ENCODE data around the gene IL17C.
"Not testable (repeated sequence)": the region's sequence is repeated elsewhere in the genome, so short reads cannot be mapped to it uniquely, and the experiment has no call there.

IL17C gene

DNA sequence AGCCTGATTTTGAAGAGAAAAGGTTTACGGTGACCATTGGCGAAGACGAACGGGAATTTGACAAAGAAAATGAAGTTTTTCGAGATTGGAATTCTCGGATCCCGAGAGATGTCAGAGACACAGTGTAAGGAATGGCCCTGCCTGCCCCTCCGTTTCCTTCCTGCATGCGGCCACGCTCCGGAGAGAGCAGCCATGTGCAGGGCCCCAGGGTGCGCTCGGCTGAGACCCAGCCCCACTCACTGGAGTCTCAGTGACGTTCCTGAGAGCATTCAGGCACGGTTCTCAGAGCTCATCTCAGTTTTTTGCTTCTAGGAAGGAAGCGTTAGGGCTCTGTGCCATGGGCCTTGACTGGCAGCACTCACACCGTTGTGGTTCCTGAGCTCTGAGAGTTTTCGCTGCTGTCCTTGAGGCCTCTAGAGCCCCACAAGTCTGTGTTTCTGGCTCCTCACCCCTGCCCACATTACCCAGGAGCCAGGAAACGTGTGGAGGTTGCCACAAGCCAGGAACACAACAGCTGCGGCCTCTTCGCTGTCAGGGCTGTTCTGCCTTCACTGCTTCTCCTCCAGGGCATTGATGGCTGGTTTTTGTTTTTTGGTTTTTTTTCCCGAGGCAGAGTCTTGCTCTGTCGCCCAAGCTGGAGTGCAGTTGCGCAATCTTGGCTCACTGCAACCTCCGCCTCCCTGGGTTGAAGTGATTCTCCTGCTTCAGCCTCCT lies 38.4 kb upstream of the IL17C start:
- in situ Hi-C loops (cut with HindIII; ENCODE audit: low pct_unique_long_range_greater_than_20kb, low sequenced_read_pairs): no loop called here
- TF ChIP-seq JUND (IDR thresholded peaks at IDR 0.05; ENCODE audit: low read depth): no peak
- DNase-seq (ENCODE audit: low read depth in 1 of 2, low spot score in 1 of 2): no peak

DNA sequence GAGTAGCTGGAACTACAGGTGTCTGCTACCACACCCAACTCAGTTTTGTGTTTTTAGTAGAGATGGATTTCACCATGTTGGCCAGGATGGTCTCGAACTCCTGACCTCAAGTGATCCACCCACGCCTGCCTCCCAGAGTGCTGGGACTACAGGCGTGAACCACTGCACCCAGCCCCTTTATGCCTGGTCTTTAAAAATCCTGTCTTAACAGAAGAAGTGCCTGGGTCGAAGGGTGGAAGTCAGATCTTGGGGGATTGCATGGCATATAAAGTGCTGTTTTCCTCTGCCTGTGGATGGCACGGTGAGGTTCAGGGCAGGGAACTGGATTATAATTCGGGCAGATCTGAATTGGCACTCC lies 37.9 kb upstream of the IL17C start:
- in situ Hi-C loops (cut with HindIII; ENCODE audit: low pct_unique_long_range_greater_than_20kb, low sequenced_read_pairs): no loop called here
- TF ChIP-seq JUND (IDR thresholded peaks at IDR 0.05; ENCODE audit: low read depth): no peak
- no peak for DNase-seq (ENCODE audit: low read depth in 1 of 2, low spot score in 1 of 2)

DNA sequence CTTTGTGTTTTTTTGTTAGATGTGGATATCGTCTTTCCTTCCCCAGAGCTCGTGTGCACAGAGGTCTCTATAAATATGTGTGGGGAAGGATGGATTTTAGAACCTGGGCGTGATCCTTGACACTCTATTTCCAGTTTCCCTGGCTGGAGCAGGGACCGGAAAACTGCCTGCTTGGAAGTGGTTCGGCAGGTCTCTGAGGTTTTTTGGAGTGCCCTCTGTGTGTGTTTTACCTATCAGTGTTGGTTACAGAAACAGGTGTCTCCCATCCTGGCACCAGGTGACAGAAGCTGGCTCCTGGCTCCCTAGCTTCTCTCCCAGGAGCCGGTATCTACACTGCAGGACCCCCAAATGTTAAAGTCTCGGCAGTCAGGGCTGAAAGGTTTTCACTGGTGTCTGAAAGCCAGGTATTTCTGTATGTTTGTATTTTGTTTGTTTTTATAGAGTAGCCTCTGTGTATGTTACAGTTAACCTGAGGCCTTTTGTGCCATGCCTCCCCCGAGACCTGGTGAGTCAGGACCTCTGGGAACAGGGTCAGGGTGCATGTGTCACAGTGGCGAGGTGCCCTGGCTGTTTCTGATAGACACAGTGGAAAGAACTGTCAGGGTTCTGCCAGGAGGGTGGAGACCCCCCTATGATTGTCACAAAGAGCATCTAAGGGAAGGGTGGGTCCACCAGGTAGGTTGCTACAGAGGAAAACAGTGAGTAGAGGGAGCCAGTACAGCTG lies 36.9 kb upstream of the IL17C start:
- DNase-seq (ENCODE audit: low read depth in 1 of 2, low spot score in 1 of 2): no peak
- in situ Hi-C loops (cut with HindIII; ENCODE audit: low pct_unique_long_range_greater_than_20kb, low sequenced_read_pairs): no loop called here
- TF ChIP-seq JUND (IDR thresholded peaks at IDR 0.05; ENCODE audit: low read depth): no peak

DNA sequence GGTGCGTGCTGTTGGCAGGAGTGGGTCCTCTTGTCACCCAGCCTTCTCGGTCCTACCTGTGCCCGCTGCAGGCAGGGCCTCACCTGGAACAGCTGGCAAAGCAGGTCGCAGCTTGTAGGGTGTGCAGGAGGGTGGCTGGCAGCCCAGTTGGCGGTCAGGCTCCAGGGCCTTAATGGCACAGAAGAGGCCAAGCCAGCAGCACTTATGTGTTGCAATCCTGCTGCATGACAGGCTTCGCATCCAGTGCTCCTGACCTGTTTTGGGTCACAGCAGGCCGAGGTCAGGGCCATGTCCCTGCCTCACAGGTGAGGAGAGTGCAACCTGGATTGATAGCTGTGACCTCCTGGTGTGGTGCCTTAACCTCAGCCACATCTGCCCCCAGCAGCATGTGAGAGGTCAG lies 36.3 kb upstream of the IL17C start:
- no peak for DNase-seq (ENCODE audit: low read depth in 1 of 2, low spot score in 1 of 2)
- in situ Hi-C loops (cut with HindIII; ENCODE audit: low pct_unique_long_range_greater_than_20kb, low sequenced_read_pairs): no loop called here
- TF ChIP-seq JUND (IDR thresholded peaks at IDR 0.05; ENCODE audit: low read depth): no peak

DNA sequence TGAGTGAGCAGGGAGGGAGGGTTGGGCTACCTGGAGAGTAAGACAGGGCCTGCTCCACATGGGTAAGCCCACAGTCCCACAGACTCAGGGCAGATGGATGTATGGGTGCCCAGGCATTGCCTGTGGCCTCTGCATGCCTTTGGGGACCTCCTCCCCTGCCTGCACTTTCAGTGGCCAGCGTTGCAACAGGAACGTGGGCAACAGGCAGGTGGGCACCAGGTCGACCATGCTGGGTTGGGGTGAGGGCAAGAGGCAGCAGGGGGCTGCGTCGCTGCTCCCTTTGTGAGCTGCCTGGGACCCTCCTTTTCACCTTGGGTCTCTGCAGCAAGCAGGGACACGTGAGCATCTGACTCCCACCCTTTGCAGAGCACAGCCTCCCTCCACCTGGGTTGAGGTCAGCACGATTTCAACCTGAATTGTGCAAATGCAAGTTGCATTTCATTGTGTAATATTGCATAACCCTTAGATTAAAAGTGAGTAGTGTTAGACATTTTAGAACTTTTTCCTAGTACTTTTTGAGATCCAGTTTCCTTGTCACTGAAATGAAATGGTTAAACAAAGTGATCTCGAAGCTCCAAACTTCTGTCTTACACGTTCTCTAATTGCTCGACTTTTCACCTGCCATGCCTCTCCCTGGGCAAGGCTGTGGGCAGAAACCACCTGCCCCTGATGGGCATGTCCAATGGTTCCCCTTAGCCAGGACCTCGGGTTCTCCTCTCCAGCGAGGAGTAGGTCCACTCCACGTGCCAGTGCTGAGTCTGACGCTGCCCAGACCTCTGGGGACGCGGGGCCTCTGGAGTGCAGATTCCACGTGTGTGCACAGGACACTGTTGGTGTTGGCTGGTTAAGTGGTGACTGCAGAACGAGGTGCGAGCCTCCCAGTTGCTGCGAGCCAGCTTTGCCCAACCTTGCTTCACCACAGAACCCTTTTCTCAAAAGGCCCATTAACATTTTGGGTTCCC lies 32.9 kb upstream of the IL17C start:
- no peak for DNase-seq (ENCODE audit: low read depth in 1 of 2, low spot score in 1 of 2)
- no peak for TF ChIP-seq JUND (IDR thresholded peaks at IDR 0.05; ENCODE audit: low read depth)

DNA sequence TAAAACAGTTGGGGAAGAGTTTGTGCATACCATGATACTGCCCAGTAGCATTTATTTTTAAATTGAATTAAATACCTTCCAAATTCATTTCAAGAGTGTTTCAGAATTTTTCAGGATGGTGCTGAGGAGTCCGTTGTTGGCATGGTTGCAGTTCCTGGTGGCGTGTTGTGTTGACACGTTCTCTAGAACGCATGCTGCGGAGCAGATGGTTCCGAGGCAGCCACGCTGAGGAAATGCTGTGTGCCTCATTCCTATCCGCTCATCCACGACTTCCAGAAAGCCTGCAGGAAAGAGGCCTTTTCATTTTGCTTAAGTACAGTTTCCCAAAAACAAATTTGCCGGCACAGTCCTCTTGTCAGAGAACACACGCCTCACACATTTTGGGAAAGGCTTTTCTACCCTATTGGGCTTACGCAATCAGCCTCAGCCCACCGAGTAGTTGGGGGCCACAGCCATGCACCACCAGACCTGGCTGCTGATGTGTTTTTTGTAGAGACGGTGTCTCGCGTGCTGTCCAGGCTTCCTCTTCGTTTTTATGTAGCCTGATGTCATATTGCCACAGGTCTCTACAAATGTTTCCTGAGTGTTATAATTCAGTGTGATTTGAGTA lies 32.1 kb upstream of the IL17C start:
- DNase-seq (ENCODE audit: low read depth in 1 of 2, low spot score in 1 of 2): no peak
- TF ChIP-seq JUND (IDR thresholded peaks at IDR 0.05; ENCODE audit: low read depth): no peak
- in situ Hi-C loops (cut with HindIII; ENCODE audit: low pct_unique_long_range_greater_than_20kb, low sequenced_read_pairs): no loop called here

More for the DNA sequence above, 32.9 kb upstream of the IL17C start:
- in situ Hi-C loops (cut with HindIII; ENCODE audit: low pct_unique_long_range_greater_than_20kb, low sequenced_read_pairs): no loop called here

GRCh38 chr16:88608076-88608475 lies 30.3 kb upstream of the IL17C start:
- TF ChIP-seq JUND (IDR thresholded peaks at IDR 0.05; ENCODE audit: low read depth): no peak
- no peak for DNase-seq (ENCODE audit: low read depth in 1 of 2, low spot score in 1 of 2)
- in situ Hi-C loops (cut with HindIII; ENCODE audit: low pct_unique_long_range_greater_than_20kb, low sequenced_read_pairs): no loop called here

DNA sequence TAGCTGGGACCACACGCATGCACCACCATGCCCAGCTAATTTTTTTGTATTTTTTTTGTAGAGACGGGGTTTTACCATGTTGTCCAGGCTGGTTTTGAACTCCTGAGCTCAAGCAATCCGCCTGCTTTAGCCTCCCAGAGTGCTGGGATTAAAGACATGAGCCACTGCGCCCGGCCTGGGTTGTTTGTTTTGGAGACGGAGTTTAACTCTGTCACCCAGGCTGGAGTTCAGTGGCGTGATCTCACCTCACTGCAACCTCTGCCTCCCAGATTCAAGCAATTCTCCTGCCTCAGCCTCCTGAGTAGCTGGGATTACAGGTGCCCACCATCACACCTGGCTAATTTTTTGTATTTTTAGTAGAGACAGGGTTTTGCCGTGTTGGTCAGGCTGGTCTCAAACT lies 28.9 kb upstream of the IL17C start:
- in situ Hi-C loops (cut with HindIII; ENCODE audit: low pct_unique_long_range_greater_than_20kb, low sequenced_read_pairs); DNase-seq (ENCODE audit: low read depth in 1 of 2, low spot score in 1 of 2): not testable (repeated sequence)

DNA sequence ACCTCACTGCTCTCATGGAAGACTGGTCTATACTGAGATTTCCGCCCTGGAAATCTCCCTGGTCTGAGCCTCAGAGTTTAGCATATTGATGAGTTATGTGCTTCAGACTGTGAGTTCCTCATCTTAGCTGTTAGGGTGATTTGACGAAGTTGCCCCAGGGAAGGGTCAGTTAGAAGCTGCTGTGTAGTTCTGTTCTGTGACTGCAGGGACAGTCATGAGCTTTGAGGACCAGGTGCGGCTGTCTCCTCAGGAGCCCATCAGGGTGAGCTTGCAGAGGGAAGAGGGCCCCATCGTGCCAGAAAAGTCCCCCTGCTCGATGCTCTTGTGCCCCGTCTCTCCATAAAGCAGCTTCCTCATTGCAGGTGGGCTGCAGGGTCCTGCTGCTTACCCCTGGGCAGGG lies 28.3 kb upstream of the IL17C start:
- no peak for DNase-seq (ENCODE audit: low read depth in 1 of 2, low spot score in 1 of 2)
- no peak for TF ChIP-seq JUND (IDR thresholded peaks at IDR 0.05; ENCODE audit: low read depth)
- in situ Hi-C loops (cut with HindIII; ENCODE audit: low pct_unique_long_range_greater_than_20kb, low sequenced_read_pairs): no loop called here

- no peak for TF ChIP-seq JUND (IDR thresholded peaks at IDR 0.05; ENCODE audit: low read depth)
- in situ Hi-C loops (cut with HindIII; ENCODE audit: low pct_unique_long_range_greater_than_20kb, low sequenced_read_pairs): no loop called here
These were observed 27.2 kb upstream of the IL17C start for GRCh38 chr16:88610909-88611812.

DNA sequence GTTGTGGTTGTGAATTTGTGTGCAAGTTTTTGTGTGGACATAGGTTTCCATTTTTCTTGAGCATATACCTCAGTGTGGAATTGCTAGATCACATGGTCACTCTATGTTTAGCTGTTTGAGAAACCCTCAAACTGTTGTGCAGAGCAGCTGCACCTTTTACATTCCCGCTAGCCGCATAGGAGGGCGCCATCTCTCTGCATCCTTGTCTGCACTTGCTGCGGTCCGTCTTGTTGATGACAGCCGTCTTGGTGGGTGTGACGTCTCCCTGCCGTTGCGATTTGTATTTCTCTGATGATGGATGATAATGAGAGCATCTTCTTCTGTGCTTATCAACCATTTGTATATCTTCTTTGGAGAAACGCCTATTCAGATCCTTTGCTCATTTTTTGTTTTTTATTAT lies 25.1 kb upstream of the IL17C start:
- no peak for TF ChIP-seq JUND (IDR thresholded peaks at IDR 0.05; ENCODE audit: low read depth)
- DNase-seq (ENCODE audit: low read depth in 1 of 2, low spot score in 1 of 2): no peak
- in situ Hi-C loops (cut with HindIII; ENCODE audit: low pct_unique_long_range_greater_than_20kb, low sequenced_read_pairs): no loop called here

More at GRCh38 chr16:88610909-88611812, 27.2 kb upstream of the IL17C start:
- DNase-seq (ENCODE audit: low read depth in 1 of 2, low spot score in 1 of 2): no peak

All from T47D (cell line).